ENCODE data around the gene PACS1.
A peak's percentile ranks its signal among the peaks of the same experiment; 100 is the strongest.

The PACS1 gene

GRCh38 chr11:66115638-66116301 lies 45.7 kb downstream of the PACS1 start:
- intact Hi-C loops (cut with micrococcal nuclease) = no loop called here
- H3K4me1 Mint-ChIP-seq (ENCODE audit: low read depth) = peaks cover 54% of the 10 kb centered on the region
- peak overlapping the region; percentile 66 for H3K27ac Mint-ChIP-seq
- peak overlapping the region; percentile 50 for H3K4me3 Mint-ChIP-seq
- H3K9me3 Mint-ChIP-seq = no peaks in the 10 kb centered on the region
- H3K36me3 Mint-ChIP-seq (ENCODE audit: low read depth) = no peaks in the 10 kb centered on the region
- H3K27me3 Mint-ChIP-seq = no peaks in the 10 kb centered on the region

- no peaks in the 10 kb centered on the region for H3K9me3 Mint-ChIP-seq
- H3K27me3 Mint-ChIP-seq = no peaks in the 10 kb centered on the region
- H3K36me3 Mint-ChIP-seq (ENCODE audit: low read depth) = no peaks in the 10 kb centered on the region
- H3K27ac Mint-ChIP-seq = peak overlapping the region; percentile 52
- intact Hi-C loops (cut with micrococcal nuclease) = no loop called here
- H3K4me1 Mint-ChIP-seq (ENCODE audit: low read depth) = peaks cover 57% of the 10 kb centered on the region
- no peak overlapping the region for H3K4me3 Mint-ChIP-seq
These were observed 46.7 kb downstream of the PACS1 start for GRCh38 chr11:66116576-66117361.

- Mint-ChIP-seq H3K4me1 (ENCODE audit: low read depth) (peaks cover 36% of the 10 kb centered on the region), H3K36me3 (ENCODE audit: low read depth) (no peaks in the 10 kb centered on the region), H3K9me3 (no peaks in the 10 kb centered on the region), H3K27ac (no peak overlapping the region), H3K27me3 (no peaks in the 10 kb centered on the region), H3K4me3 (no peak overlapping the region)
- intact Hi-C loops (cut with micrococcal nuclease) = no loop called here
These were observed 48.8 kb downstream of the PACS1 start for GRCh38 chr11:66118847-66119246.

- H3K4me3 Mint-ChIP-seq = no peak overlapping the region
- intact Hi-C loops (cut with micrococcal nuclease) = no loop called here
- H3K4me1 Mint-ChIP-seq (ENCODE audit: low read depth) = peaks cover 34% of the 10 kb centered on the region
- H3K27ac Mint-ChIP-seq = no peak overlapping the region
- H3K36me3 Mint-ChIP-seq (ENCODE audit: low read depth) = no peaks in the 10 kb centered on the region
- no peaks in the 10 kb centered on the region for H3K27me3 Mint-ChIP-seq
- no peaks in the 10 kb centered on the region for H3K9me3 Mint-ChIP-seq
These were observed 49.5 kb downstream of the PACS1 start for GRCh38 chr11:66119348-66120133.

- Mint-ChIP-seq H3K4me1 (ENCODE audit: low read depth) (peaks cover 40% of the 10 kb centered on the region), H3K9me3 (no peaks in the 10 kb centered on the region), H3K4me3 (no peak overlapping the region), H3K27ac (no peak overlapping the region), H3K36me3 (ENCODE audit: low read depth) (no peaks in the 10 kb centered on the region), H3K27me3 (no peaks in the 10 kb centered on the region)
- intact Hi-C loops (cut with micrococcal nuclease) = no loop called here
These were observed 51.4 kb downstream of the PACS1 start for GRCh38 chr11:66121466-66121865.

GRCh38 chr11:66123902-66124301 lies 53.8 kb downstream of the PACS1 start:
- Mint-ChIP-seq H3K27ac (no peak overlapping the region), H3K27me3 (no peaks in the 10 kb centered on the region), H3K36me3 (ENCODE audit: low read depth) (no peaks in the 10 kb centered on the region), H3K4me3 (no peak overlapping the region), H3K9me3 (no peaks in the 10 kb centered on the region), H3K4me1 (ENCODE audit: low read depth) (peaks cover 49% of the 10 kb centered on the region)
- intact Hi-C loops (cut with micrococcal nuclease) = no loop called here

GRCh38 chr11:66124564-66124963 lies 54.5 kb downstream of the PACS1 start:
- no peaks in the 10 kb centered on the region for H3K9me3 Mint-ChIP-seq
- no peaks in the 10 kb centered on the region for H3K27me3 Mint-ChIP-seq
- no peak overlapping the region for H3K27ac Mint-ChIP-seq
- intact Hi-C loops (cut with micrococcal nuclease) = no loop called here
- no peaks in the 10 kb centered on the region for H3K36me3 Mint-ChIP-seq (ENCODE audit: low read depth)
- H3K4me1 Mint-ChIP-seq (ENCODE audit: low read depth) = peaks cover 49% of the 10 kb centered on the region
- no peak overlapping the region for H3K4me3 Mint-ChIP-seq

GRCh38 chr11:66126064-66126463 lies 56.0 kb downstream of the PACS1 start:
- Mint-ChIP-seq H3K27ac (peak overlapping the region; percentile 90), H3K4me1 (ENCODE audit: low read depth) (peaks cover 48% of the 10 kb centered on the region), H3K27me3 (no peaks in the 10 kb centered on the region), H3K36me3 (ENCODE audit: low read depth) (no peaks in the 10 kb centered on the region), H3K9me3 (no peaks in the 10 kb centered on the region), H3K4me3 (no peak overlapping the region)
- intact Hi-C loops (cut with micrococcal nuclease) = loop anchor here (2.0 to 5.0 kb wide), 3 partner anchors 13 to 57 kb away; no protein-coding TSS in a partner anchor

GRCh38 chr11:66126808-66127555 lies 56.9 kb downstream of the PACS1 start:
- Mint-ChIP-seq H3K9me3 (no peaks in the 10 kb centered on the region), H3K36me3 (ENCODE audit: low read depth) (no peaks in the 10 kb centered on the region), H3K4me1 (ENCODE audit: low read depth) (peaks cover 45% of the 10 kb centered on the region), H3K27me3 (no peaks in the 10 kb centered on the region), H3K4me3 (peak overlapping the region; percentile 59), H3K27ac (peak overlapping the region; percentile 90)
- intact Hi-C loops (cut with micrococcal nuclease) = loop anchor here (2.0 to 5.0 kb wide), 3 partner anchors 14 to 58 kb away; no protein-coding TSS in a partner anchor

- H3K4me3 Mint-ChIP-seq = no peak overlapping the region
- peaks cover 36% of the 10 kb centered on the region for H3K4me1 Mint-ChIP-seq (ENCODE audit: low read depth)
- intact Hi-C loops (cut with micrococcal nuclease) = no loop called here
- H3K9me3 Mint-ChIP-seq = no peaks in the 10 kb centered on the region
- no peaks in the 10 kb centered on the region for H3K27me3 Mint-ChIP-seq
- H3K36me3 Mint-ChIP-seq (ENCODE audit: low read depth) = no peaks in the 10 kb centered on the region
- no peak overlapping the region for H3K27ac Mint-ChIP-seq
These were observed 60.9 kb downstream of the PACS1 start for GRCh38 chr11:66130978-66131377.

GRCh38 chr11:66131937-66132632 lies 62.0 kb downstream of the PACS1 start:
- Mint-ChIP-seq H3K36me3 (ENCODE audit: low read depth) (no peaks in the 10 kb centered on the region), H3K4me3 (no peak overlapping the region), H3K27me3 (no peaks in the 10 kb centered on the region), H3K4me1 (ENCODE audit: low read depth) (peaks cover 36% of the 10 kb centered on the region), H3K27ac (no peak overlapping the region), H3K9me3 (no peaks in the 10 kb centered on the region)
- intact Hi-C loops (cut with micrococcal nuclease) = no loop called here

- H3K4me3 Mint-ChIP-seq = no peak overlapping the region
- H3K27me3 Mint-ChIP-seq = no peaks in the 10 kb centered on the region
- H3K4me1 Mint-ChIP-seq (ENCODE audit: low read depth) = peaks cover 30% of the 10 kb centered on the region
- no peaks in the 10 kb centered on the region for H3K9me3 Mint-ChIP-seq
- no peaks in the 10 kb centered on the region for H3K36me3 Mint-ChIP-seq (ENCODE audit: low read depth)
- intact Hi-C loops (cut with micrococcal nuclease) = no loop called here
- no peak overlapping the region for H3K27ac Mint-ChIP-seq
These were observed 63.2 kb downstream of the PACS1 start for GRCh38 chr11:66133216-66133775.

- intact Hi-C loops (cut with micrococcal nuclease) = no loop called here
- Mint-ChIP-seq H3K4me1 (ENCODE audit: low read depth) (peaks cover 22% of the 10 kb centered on the region), H3K9me3 (no peaks in the 10 kb centered on the region), H3K27ac (peak overlapping the region; percentile 55), H3K4me3 (no peak overlapping the region), H3K36me3 (ENCODE audit: low read depth) (no peaks in the 10 kb centered on the region), H3K27me3 (no peaks in the 10 kb centered on the region)
These were observed 66.7 kb downstream of the PACS1 start for GRCh38 chr11:66136752-66137123.
